ENCODE results near the gene LMO7. TPM values are rescaled to one million over a fixed set of nuclear protein-coding genes. Genes with fewer than 3 reads are reported as not detected.

The LMO7 gene
- total RNA-seq, 1 donor from 2014 or later, result 446 TPM

DNA sequence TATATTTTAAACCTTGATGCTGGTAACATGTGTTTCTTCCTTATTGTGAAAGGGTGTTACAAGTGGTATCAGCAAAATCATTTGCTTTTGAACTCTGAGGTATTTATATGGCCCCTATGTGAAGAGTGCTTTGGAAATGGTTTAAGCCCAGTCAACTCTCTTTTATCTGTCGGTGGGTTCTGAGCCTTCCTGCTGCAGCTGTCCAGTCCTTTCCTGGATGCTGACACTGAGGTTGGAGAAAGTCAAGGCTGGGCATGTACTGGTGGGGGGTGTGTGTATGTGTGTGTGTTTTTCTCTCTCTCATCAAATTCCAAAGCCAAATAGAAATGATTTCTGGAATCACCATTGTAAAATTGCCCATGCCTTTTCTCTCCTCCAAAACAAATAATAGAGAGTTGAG lies 221.2 kb downstream of the LMO7 start:
- intact Hi-C loops (cut with micrococcal nuclease), result loop anchor here (10.0 kb wide), 1 partner anchor 162 kb away; no protein-coding TSS in a partner anchor
- Histone ChIP-seq H3K4me3 (no peak overlapping the region), H3K36me3 (peaks cover 51% of the 10 kb centered on the region)

DNA sequence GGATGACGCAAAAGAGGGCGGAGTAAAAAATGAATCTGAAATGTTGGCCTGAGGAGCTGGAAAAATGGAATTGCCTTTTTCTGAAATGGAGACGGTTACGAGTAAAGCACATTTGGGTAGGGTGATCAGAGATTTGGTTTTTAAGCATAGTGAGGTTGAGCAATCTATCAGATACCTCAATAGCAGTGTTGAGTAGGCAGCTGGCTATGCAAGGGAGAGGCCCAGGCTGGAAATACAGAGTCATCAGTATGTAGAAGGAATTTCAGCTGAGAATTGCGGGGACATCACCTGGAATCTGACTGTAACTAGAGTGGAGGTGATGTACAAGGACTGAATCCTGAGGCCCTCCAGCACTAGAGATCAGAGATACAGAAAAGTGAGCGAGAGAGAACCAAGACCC lies 224.8 kb downstream of the LMO7 start:
- DNase-seq, result no peak
- TF ChIP-seq, protein P1, sequence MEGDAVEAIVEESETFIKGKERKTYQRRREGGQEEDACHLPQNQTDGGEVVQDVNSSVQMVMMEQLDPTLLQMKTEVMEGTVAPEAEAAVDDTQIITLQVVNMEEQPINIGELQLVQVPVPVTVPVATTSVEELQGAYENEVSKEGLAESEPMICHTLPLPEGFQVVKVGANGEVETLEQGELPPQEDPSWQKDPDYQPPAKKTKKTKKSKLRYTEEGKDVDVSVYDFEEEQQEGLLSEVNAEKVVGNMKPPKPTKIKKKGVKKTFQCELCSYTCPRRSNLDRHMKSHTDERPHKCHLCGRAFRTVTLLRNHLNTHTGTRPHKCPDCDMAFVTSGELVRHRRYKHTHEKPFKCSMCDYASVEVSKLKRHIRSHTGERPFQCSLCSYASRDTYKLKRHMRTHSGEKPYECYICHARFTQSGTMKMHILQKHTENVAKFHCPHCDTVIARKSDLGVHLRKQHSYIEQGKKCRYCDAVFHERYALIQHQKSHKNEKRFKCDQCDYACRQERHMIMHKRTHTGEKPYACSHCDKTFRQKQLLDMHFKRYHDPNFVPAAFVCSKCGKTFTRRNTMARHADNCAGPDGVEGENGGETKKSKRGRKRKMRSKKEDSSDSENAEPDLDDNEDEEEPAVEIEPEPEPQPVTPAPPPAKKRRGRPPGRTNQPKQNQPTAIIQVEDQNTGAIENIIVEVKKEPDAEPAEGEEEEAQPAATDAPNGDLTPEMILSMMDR (IDR thresholded peaks at IDR 0.05; ENCODE audit: borderline replicate concordance), result no peak
- Histone ChIP-seq H3K9me3 (replicated peaks) (no peaks in the 10 kb centered on the region), H3K27ac (replicated peaks) (no peak overlapping the region), H3K4me1 (no peaks in the 10 kb centered on the region), H3K36me3 (peaks cover 26% of the 10 kb centered on the region), H3K4me3 (no peak overlapping the region), H3K27me3 (ENCODE audit: low read depth) (no peaks in the 10 kb centered on the region)
- intact Hi-C loops (cut with micrococcal nuclease), result no loop called here

More for the DNA sequence above, 221.2 kb downstream of the LMO7 start:
- H3K27ac ChIP-seq (replicated peaks), result no peak overlapping the region
- no peaks in the 10 kb centered on the region for H3K27me3 ChIP-seq (ENCODE audit: low read depth)
- no peak for DNase-seq
- H3K9me3 ChIP-seq (replicated peaks), result no peaks in the 10 kb centered on the region
- TF ChIP-seq, protein P1 (IDR thresholded peaks at IDR 0.05; ENCODE audit: borderline replicate concordance), result no peak
- H3K4me1 ChIP-seq, result peaks cover 18% of the 10 kb centered on the region

DNA sequence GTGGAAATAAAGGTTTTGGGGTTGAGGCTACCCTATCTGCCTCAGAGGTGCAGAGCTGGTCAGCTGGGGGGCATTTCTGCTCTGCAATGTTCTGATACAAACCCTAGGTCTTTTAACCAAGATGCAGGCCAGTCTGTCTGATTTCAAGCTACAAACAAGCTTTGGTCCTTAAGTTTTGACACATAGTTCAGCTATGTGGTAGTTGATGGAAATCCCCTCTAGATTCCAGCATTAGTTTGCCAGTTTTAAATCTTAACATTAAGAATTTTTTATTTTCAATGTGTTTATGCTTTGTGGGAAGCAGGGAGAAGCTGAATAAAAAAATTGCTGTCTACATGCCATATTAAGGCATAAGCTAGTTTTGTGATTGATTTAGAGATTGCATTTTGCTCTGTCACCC lies 225.7 kb downstream of the LMO7 start:
- Histone ChIP-seq H3K4me1 (no peaks in the 10 kb centered on the region), H3K27ac (replicated peaks) (no peak overlapping the region), H3K4me3 (no peak overlapping the region), H3K9me3 (replicated peaks) (no peaks in the 10 kb centered on the region), H3K27me3 (ENCODE audit: low read depth) (no peaks in the 10 kb centered on the region), H3K36me3 (peaks cover 18% of the 10 kb centered on the region)
- intact Hi-C loops (cut with micrococcal nuclease), result no loop called here
- TF ChIP-seq, protein P1 (IDR thresholded peaks at IDR 0.05; ENCODE audit: borderline replicate concordance), result no peak
- DNase-seq, result no peak

DNA sequence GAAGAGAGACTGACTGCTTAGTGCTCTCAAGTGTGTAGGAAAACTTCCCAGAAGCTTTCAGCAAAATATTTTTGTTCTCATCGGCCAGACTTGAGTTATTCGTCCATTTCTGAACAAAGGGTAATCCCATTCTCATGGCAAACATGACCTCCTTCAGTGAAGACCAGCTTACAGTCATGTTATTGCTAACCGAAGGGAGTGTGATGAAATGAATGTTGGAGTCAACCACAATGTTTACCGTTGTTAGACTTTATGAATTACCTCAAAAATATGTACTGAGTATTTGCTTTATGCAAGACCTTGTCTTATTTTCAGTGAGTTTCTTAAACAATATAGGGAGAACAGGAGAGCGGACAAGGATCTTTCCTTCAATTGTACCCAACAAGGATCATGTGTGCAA lies 228.6 kb downstream of the LMO7 start:
- no peak for DNase-seq
- no peaks in the 10 kb centered on the region for H3K4me1 ChIP-seq
- TF ChIP-seq, protein P1 (IDR thresholded peaks at IDR 0.05; ENCODE audit: borderline replicate concordance), result no peak
- H3K27ac ChIP-seq (replicated peaks), result no peak overlapping the region
- intact Hi-C loops (cut with micrococcal nuclease), result no loop called here
- H3K4me3 ChIP-seq, result no peak overlapping the region
- no peaks in the 10 kb centered on the region for H3K9me3 ChIP-seq (replicated peaks)
- H3K36me3 ChIP-seq, result peaks cover 3% of the 10 kb centered on the region
- H3K27me3 ChIP-seq (ENCODE audit: low read depth), result no peaks in the 10 kb centered on the region

DNA sequence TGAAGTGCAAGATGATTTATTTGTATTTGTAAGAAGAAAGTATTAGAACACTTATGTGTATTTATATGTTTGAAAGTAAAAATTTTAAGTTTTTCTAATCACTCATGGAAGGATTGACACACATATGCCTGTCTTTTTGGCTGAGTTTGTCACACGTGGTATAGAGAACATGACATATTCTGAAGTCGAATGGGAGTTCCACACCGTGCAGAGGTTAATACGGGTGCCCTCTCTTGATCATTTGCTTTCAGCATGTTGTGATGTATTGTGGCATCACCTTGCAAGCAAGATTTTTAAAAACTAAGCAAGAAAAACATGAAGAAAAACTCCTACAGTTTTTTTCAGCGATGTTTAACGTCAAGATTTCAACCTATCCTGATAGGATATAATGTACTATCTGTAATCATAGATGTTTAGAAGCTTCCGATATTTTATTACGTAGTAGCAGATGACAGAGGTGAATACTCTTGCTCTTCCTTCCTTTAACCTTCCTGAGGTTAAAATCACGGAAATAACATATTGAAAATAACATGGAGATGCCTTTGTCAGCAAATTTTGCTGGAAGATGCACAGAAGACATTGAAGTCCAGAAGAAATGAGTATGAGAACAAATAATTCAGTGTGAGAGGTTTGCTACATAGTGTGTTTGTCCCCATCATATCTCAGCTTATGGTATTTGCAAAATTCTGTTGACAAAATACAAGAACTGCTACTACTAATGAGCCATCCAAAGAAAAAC lies 231.4 kb downstream of the LMO7 start:
- no peaks in the 10 kb centered on the region for H3K4me1 ChIP-seq
- no peaks in the 10 kb centered on the region for H3K36me3 ChIP-seq
- DNase-seq, result no peak
- intact Hi-C loops (cut with micrococcal nuclease), result no loop called here
- no peaks in the 10 kb centered on the region for H3K9me3 ChIP-seq (replicated peaks)
- no peaks in the 10 kb centered on the region for H3K27me3 ChIP-seq (ENCODE audit: low read depth)
- TF ChIP-seq, protein P1 (IDR thresholded peaks at IDR 0.05; ENCODE audit: borderline replicate concordance), result no peak
- H3K4me3 ChIP-seq, result no peak overlapping the region
- no peak overlapping the region for H3K27ac ChIP-seq (replicated peaks)

Measured in left ventricle myocardium inferior (tissue), 1 donor.